Neural progenitor cell (in vitro differentiated cells): ENCODE data around the gene PSPN. TPM values are rescaled to one million over a fixed set of nuclear protein-coding genes. Genes with fewer than 3 reads are reported as not detected.

Source experiments
- DNase-seq: peaks from one replicate; pipeline ENCODE4 v3.0.0-alpha.2; 2016; ENCODE audit warnings: low spot score
- H2AFZ ChIP-seq: fragments of 200-600 bp; sonication (generic); replicated peaks from 2 replicates; pipeline ENCODE4 v1.6.1; 2016; ENCODE audit warnings: antibody characterized with exemption
- H3F3A ChIP-seq: fragments of 200-600 bp; sonication (generic); 2 replicates; pipeline ENCODE4 v1.6.1; 2016; ENCODE audit warnings: antibody characterized with exemption, low read depth
- H3K27ac ChIP-seq: fragments of 200-600 bp; sonication (generic); 2 replicates; pipeline ENCODE4 v1.5.1; 2016; ENCODE audit warnings: mild to moderate bottlenecking
- H3K27me3 ChIP-seq: fragments of 200-600 bp; sonication (generic); 2 replicates; pipeline ENCODE4 v1.6.1; 2016; ENCODE audit warnings: mild to moderate bottlenecking, moderate library complexity
- H3K36me3 ChIP-seq: fragments of 200-600 bp; sonication (generic); 2 replicates; pipeline ENCODE4 v1.5.1; 2016
- H3K4me1 ChIP-seq: fragments of 200-600 bp; sonication (generic); 2 replicates; pipeline ENCODE4 v1.6.1; 2016; ENCODE audit warnings: mixed run types
- H3K4me2 ChIP-seq: fragments of 200-600 bp; sonication (generic); 2 replicates; pipeline ENCODE4 v1.6.1; 2016
- H3K4me3 ChIP-seq: fragments of 200-600 bp; sonication (generic); 2 replicates; pipeline ENCODE4 v1.5.1; 2016
- H3K79me2 ChIP-seq: fragments of 200-600 bp; sonication (generic); 2 replicates; pipeline ENCODE4 v1.6.1; 2016; ENCODE audit warnings: low read depth
- H3K9ac ChIP-seq: fragments of 200-600 bp; sonication (generic); 2 replicates; pipeline ENCODE4 v1.6.1; 2016
- H3K9me3 ChIP-seq: fragments of 200-600 bp; sonication (generic); 2 replicates; pipeline ENCODE4 v1.5.1; 2016; ENCODE audit warnings: low read depth
- H4K20me1 ChIP-seq: fragments of 200-600 bp; sonication (generic); 2 replicates; pipeline ENCODE4 v1.6.1; 2016; ENCODE audit warnings: low read depth
- H3K27ac Mint-ChIP-seq: 3 replicates; pipeline ENCODE4 v1.8.0; 2021; ENCODE audit warnings: mixed read lengths
- H3K27me3 Mint-ChIP-seq: 2 replicates; pipeline ENCODE4 v1.8.0; 2022; ENCODE audit warnings: low read depth, mild to moderate bottlenecking, inconsistent platforms, moderate library complexity, mixed read lengths; ENCODE audit not compliant: insufficient read depth
- H3K36me3 Mint-ChIP-seq: 3 replicates; pipeline ENCODE4 v1.8.0; 2021; ENCODE audit warnings: mixed read lengths
- H3K4me1 Mint-ChIP-seq: 3 replicates; pipeline ENCODE4 v1.8.0; 2021; ENCODE audit warnings: mixed read lengths
- H3K4me3 Mint-ChIP-seq: 3 replicates; pipeline ENCODE4 v1.8.0; 2021; ENCODE audit warnings: mild to moderate bottlenecking, moderate library complexity, mixed read lengths
- H3K9me3 Mint-ChIP-seq: 3 replicates; pipeline ENCODE4 v1.8.0; 2020; ENCODE audit warnings: mixed read lengths
- CTCF ChIP-seq: fragments of 200-600 bp; sonication (generic); IDR thresholded peaks from 2 replicates; pipeline ENCODE4 v1.5.1; 2017; ENCODE audit warnings: antibody characterized with exemption, mild to moderate bottlenecking
- EZH2 ChIP-seq: fragments of 200-600 bp; sonication (generic); IDR thresholded peaks from 2 replicates; pipeline ENCODE4 v1.6.1; 2017; ENCODE audit warnings: antibody characterized with exemption, mild to moderate bottlenecking, moderate library complexity
- EZH2phosphoT487 ChIP-seq: fragments of 200-600 bp; sonication (generic); IDR thresholded peaks from 2 replicates; pipeline ENCODE4 v1.6.1; 2017; ENCODE audit warnings: antibody characterized with exemption
- total RNA-seq: library from RNA; depleted of rRNA; stranded (reverse); fragments of >200 nt; gene quantifications from 2 replicates; pipeline ENCODE4 v1.2.3, GENCODE V29; 2015; ENCODE audit warnings: low replicate concordance

Gene PSPN
- total RNA-seq, 1 donor from 2014 or later: 0.92 TPM

DNA sequence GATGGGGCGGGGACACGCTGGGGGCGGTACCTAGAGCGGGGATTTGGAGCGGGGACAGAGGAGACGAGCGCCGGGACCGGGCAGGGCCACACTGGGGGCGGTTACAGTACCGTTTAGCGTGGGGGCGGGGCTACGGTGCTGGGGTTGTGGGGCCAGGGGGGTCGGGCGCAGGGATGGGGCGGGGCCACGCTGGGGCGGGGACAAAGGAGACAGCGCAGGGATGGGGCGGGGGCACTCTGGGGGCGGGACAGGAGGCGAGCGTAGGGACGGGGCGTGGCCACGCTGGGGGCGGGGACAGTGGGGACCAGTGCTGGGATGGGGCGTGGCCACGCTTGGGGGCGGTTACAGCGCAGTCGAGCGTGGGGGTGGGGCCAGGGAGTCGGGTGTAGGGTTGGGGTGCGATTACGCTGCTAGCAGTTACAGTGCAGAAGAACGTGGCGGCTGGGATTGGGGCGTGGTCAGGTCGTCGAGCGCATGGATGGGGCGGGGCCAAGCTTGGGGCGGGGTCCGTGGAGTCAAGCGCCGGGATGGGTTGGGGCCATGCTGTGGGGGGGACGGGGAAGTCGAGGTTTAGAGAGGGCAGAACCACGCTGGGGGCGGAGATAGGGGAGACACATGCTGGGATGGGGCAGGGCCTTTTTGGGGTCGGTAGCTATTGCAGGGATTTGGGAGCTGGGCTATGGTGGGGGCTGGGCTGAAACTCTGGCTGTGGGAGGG is 2.5 kb downstream of the PSPN start:
- Histone ChIP-seq H3K9ac (peak overlapping the region; percentile 62), H2AFZ (peak overlapping the region; percentile 74), H3K4me3 (peak overlapping the region; percentile 86)

GRCh38 chr19:6372594-6373095 is 3.1 kb downstream of the PSPN start, which contains the start of gene ALKBH7:
TSS of gene ALKBH7 (plus strand) at chr19:6372794. CDS start at chr19:6372821, 27 bp downstream.
- Mint-ChIP-seq H3K36me3 (peaks cover 8% of the 10 kb centered on the region), H3K27ac (peak within 1 kb of the TSS; percentile 95), H3K9me3 (no peaks in the 10 kb centered on the region), H3K4me3 (peak within 1 kb of the TSS; percentile 90), H3K4me1 (peaks cover 9% of the 10 kb centered on the region), H3K27me3 (peaks cover 15% of the 10 kb centered on the region)
- Histone ChIP-seq H3K27ac (peak within 1 kb of the TSS; percentile 96), H3K4me1 (peaks cover 4% of the 10 kb centered on the region), H3K9me3 (no peaks in the 10 kb centered on the region), H3K9ac (peak within 1 kb of the TSS; percentile 62), H3K36me3 (no peaks in the 10 kb centered on the region), H2AFZ (peak within 1 kb of the TSS; percentile 74), H3K79me2 (peaks cover 10% of the 10 kb centered on the region), H3K4me3 (peak within 1 kb of the TSS; percentile 86), H3K4me2 (peak within 1 kb of the TSS; percentile 68), H3F3A (peaks cover 24% of the 10 kb centered on the region), H3K27me3 (no peaks in the 10 kb centered on the region), H4K20me1 (peaks cover 7% of the 10 kb centered on the region)
- peak; percentile 99 for DNase-seq
- no peak for TF ChIP-seq CTCF
- TF ChIP-seq EZH2phosphoT487: no peak
- TF ChIP-seq EZH2: no peak

More for the DNA sequence above, 2.5 kb downstream of the PSPN start:
- no peak for TF ChIP-seq EZH2phosphoT487
- TF ChIP-seq EZH2: no peak
- no peak for TF ChIP-seq CTCF
- peak overlapping the region; percentile 90 for H3K4me3 Mint-ChIP-seq
- Histone ChIP-seq H3K27me3 (no peaks in the 10 kb centered on the region), H3K27ac (peak overlapping the region; percentile 96), H3F3A (peaks cover 27% of the 10 kb centered on the region), H3K9me3 (no peaks in the 10 kb centered on the region), H3K4me1 (peaks cover 4% of the 10 kb centered on the region), H3K4me2 (peak overlapping the region; percentile 68), H3K79me2 (peaks cover 10% of the 10 kb centered on the region), H3K36me3 (no peaks in the 10 kb centered on the region), H4K20me1 (peaks cover 7% of the 10 kb centered on the region)
- H3K27me3 Mint-ChIP-seq: peaks cover 15% of the 10 kb centered on the region
- peak; percentile 99 for DNase-seq
- H3K36me3 Mint-ChIP-seq: peaks cover 9% of the 10 kb centered on the region
- no peaks in the 10 kb centered on the region for H3K9me3 Mint-ChIP-seq
- H3K4me1 Mint-ChIP-seq: peaks cover 9% of the 10 kb centered on the region
- H3K27ac Mint-ChIP-seq: peak overlapping the region; percentile 29

GRCh38 chr19:6364353-6364752 is 11.4 kb downstream of the PSPN start:
- Histone ChIP-seq H3K9ac (no peak overlapping the region), H3K27ac (no peak overlapping the region), H3K79me2 (peaks cover 6% of the 10 kb centered on the region), H3K4me1 (peaks cover 4% of the 10 kb centered on the region), H3K4me3 (no peak overlapping the region), H3K36me3 (no peaks in the 10 kb centered on the region), H2AFZ (no peak overlapping the region), H3K27me3 (no peaks in the 10 kb centered on the region), H4K20me1 (no peaks in the 10 kb centered on the region), H3K4me2 (no peak overlapping the region), H3K9me3 (no peaks in the 10 kb centered on the region), H3F3A (no peaks in the 10 kb centered on the region)
- H3K4me3 Mint-ChIP-seq: no peak overlapping the region
- no peak for DNase-seq
- H3K4me1 Mint-ChIP-seq: peaks cover 10% of the 10 kb centered on the region
- no peaks in the 10 kb centered on the region for H3K9me3 Mint-ChIP-seq
- H3K27me3 Mint-ChIP-seq: peaks cover 5% of the 10 kb centered on the region
- TF ChIP-seq EZH2phosphoT487: no peak
- no peak for TF ChIP-seq EZH2
- no peak for TF ChIP-seq CTCF
- H3K36me3 Mint-ChIP-seq: peaks cover 13% of the 10 kb centered on the region
- H3K27ac Mint-ChIP-seq: no peak overlapping the region
